ENCODE results near the gene ZC3H12A.

GRCh38 chr1:37495875-37496274, 21.5 kb downstream of the ZC3H12A start:
- TF ChIP-seq POLR2A (IDR thresholded peaks at IDR 0.05) (no peak), CTCF (IDR thresholded peaks at IDR 0.05) (no peak)

All from Peyer's patch (tissue), 4 donors.